SH-SY5Y (cell line): ENCODE measurements around the gene TFPI.

Experiments used
- GATA2 ChIP-seq: IDR thresholded peaks from 2 replicates; pipeline ENCODE4 v1.6.1; 2011; ENCODE audit warnings: mild to moderate bottlenecking, low read depth, low read length
- GATA3 ChIP-seq: IDR thresholded peaks from 2 replicates; pipeline ENCODE4 v1.6.1; 2011; ENCODE audit warnings: low read depth, mild to moderate bottlenecking, low read length, moderate library complexity

DNA sequence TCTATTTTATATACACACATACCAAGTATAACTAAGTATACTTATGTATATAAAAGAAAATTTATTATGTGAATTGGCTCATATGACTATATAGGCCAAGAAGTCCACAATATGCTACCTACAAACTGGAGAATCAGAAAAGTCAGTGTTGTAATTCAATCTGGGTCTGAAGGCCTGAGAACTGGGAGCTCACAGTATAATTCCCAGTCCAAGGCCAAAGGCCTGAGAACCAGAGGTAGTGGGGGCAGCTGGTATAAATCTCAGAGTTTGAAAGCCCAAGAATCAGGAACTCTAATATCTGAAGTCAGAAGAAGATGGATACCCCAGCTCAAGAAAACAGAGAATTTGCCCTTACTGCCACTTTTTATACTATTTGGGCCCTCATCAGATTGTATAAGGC, 38.9 kb upstream of the TFPI start:
- TF ChIP-seq GATA2 = no peak
- TF ChIP-seq GATA3 = no peak
